HUES6 (cell line): ENCODE data around the gene MYO19.

Experiments used
- H3K27ac ChIP-seq: 2 replicates; pipeline ENCODE4 v1.7.0; 2013; ENCODE audit warnings: low read depth, mild to moderate bottlenecking, low read length, inconsistent platforms
- H3K27me3 ChIP-seq: 2 replicates; pipeline ENCODE4 v1.6.1; 2013; ENCODE audit warnings: low read length; ENCODE audit not compliant: control insufficient read depth, insufficient read depth
- H3K36me3 ChIP-seq: 2 replicates; pipeline ENCODE4 v1.6.1; 2013; ENCODE audit warnings: low read length; ENCODE audit not compliant: control insufficient read depth, insufficient read depth
- H3K4me1 ChIP-seq: 2 replicates; pipeline ENCODE4 v1.6.1; 2013; ENCODE audit warnings: low read length; ENCODE audit not compliant: control insufficient read depth, insufficient read depth
- H3K4me3 ChIP-seq: 2 replicates; pipeline ENCODE4 v1.5.1; 2013; ENCODE audit warnings: low read depth, low read length
- H3K9ac ChIP-seq: one replicate; pipeline ENCODE4 v1.6.1; 2013; ENCODE audit warnings: mild to moderate bottlenecking, low read length
- H3K9me3 ChIP-seq: 2 replicates; pipeline ENCODE4 v1.6.1; 2013; ENCODE audit warnings: low read depth, low read length; ENCODE audit not compliant: control insufficient read depth, insufficient read depth

Gene MYO19

GRCh38 chr17:36545465-36546417, 11.1 kb upstream of the MYO19 start:
- Histone ChIP-seq H3K27ac (peak overlapping the region; percentile 70), H3K36me3 (no peaks in the 10 kb centered on the region)

GRCh38 chr17:36545077-36545464, 10.4 kb upstream of the MYO19 start:
- Histone ChIP-seq H3K36me3 (no peaks in the 10 kb centered on the region), H3K4me3 (peak overlapping the region; percentile 96), H3K4me1 (peaks cover 12% of the 10 kb centered on the region; the same call in 1 of the 2 replicates), H3K9me3 (no peaks in the 10 kb centered on the region), H3K9ac (peak overlapping the region; percentile 97), H3K27me3 (no peaks in the 10 kb centered on the region), H3K27ac (peak overlapping the region; percentile 93; the same call in 1 of the 2 replicates)

More at GRCh38 chr17:36545465-36546417, 11.1 kb upstream of the MYO19 start:
- Histone ChIP-seq H3K27me3 (no peaks in the 10 kb centered on the region), H3K4me3 (peak overlapping the region; percentile 96), H3K4me1 (peaks cover 12% of the 10 kb centered on the region; the same call in 1 of the 2 replicates), H3K9ac (peak overlapping the region; percentile 95), H3K9me3 (no peaks in the 10 kb centered on the region)

- Histone ChIP-seq H3K4me3 (peak within 1 kb of the TSS; percentile 96), H3K36me3 (no peaks in the 10 kb centered on the region), H3K27ac (peak within 1 kb of the TSS; percentile 93), H3K4me1 (peaks cover 12% of the 10 kb centered on the region; the same call in 1 of the 2 replicates), H3K27me3 (no peaks in the 10 kb centered on the region), H3K9me3 (no peaks in the 10 kb centered on the region), H3K9ac (peak within 1 kb of the TSS; percentile 97)
These were observed 9.8 kb upstream of the MYO19 start, which contains the start of gene GGNBP2 for GRCh38 chr17:36544307-36545076. GGNBP2 (plus strand) TSS chr17:36544919; CDS start chr17:36545725, 806 bp downstream.

- peak overlapping the region; percentile 97 for H3K9ac ChIP-seq
- H3K4me1 ChIP-seq: peaks cover 12% of the 10 kb centered on the region; the same call in 1 of the 2 replicates
- peak overlapping the region; percentile 82 for H3K4me3 ChIP-seq
- no peaks in the 10 kb centered on the region for H3K9me3 ChIP-seq
- H3K36me3 ChIP-seq: no peaks in the 10 kb centered on the region
- peak overlapping the region; percentile 93; the same call in 1 of the 2 replicates for H3K27ac ChIP-seq
- no peaks in the 10 kb centered on the region for H3K27me3 ChIP-seq
These were observed 9.3 kb upstream of the MYO19 start for GRCh38 chr17:36544044-36544306.

GRCh38 chr17:36542755-36543154, 8.1 kb upstream of the MYO19 start:
- Histone ChIP-seq H3K9ac (no peak overlapping the region), H3K27me3 (no peaks in the 10 kb centered on the region), H3K4me1 (peaks cover 9% of the 10 kb centered on the region; the same call in 1 of the 2 replicates), H3K9me3 (no peaks in the 10 kb centered on the region), H3K4me3 (no peak overlapping the region), H3K36me3 (peaks cover 7% of the 10 kb centered on the region), H3K27ac (no peak overlapping the region)

GRCh38 chr17:36540696-36541095, 6.0 kb upstream of the MYO19 start:
- no peak overlapping the region for H3K9ac ChIP-seq
- H3K27ac ChIP-seq: no peak overlapping the region

GRCh38 chr17:36535669-36536081, 1.0 kb upstream of the MYO19 start:
- Histone ChIP-seq H3K36me3 (peaks cover 50% of the 10 kb centered on the region), H3K4me1 (0 out of 2 replicates have a peak, but pooled peaks cover 5% of the 10 kb centered on the region)

More at GRCh38 chr17:36540696-36541095, 6.0 kb upstream of the MYO19 start:
- Histone ChIP-seq H3K36me3 (peaks cover 21% of the 10 kb centered on the region), H3K27me3 (no peaks in the 10 kb centered on the region), H3K4me3 (no peak overlapping the region), H3K9me3 (no peaks in the 10 kb centered on the region), H3K4me1 (no peaks in the 10 kb centered on the region)

GRCh38 chr17:36533935-36534839, 481 bp downstream of the MYO19 start:
- Histone ChIP-seq H3K27ac (peak overlapping the region; percentile 89), H3K9ac (peak overlapping the region; percentile 98), H3K36me3 (peaks cover 65% of the 10 kb centered on the region), H3K4me3 (peak overlapping the region; percentile 86), H3K27me3 (no peaks in the 10 kb centered on the region), H3K4me1 (0 out of 2 replicates have a peak, but pooled peaks cover 5% of the 10 kb centered on the region), H3K9me3 (no peaks in the 10 kb centered on the region)

More at GRCh38 chr17:36535669-36536081, 1.0 kb upstream of the MYO19 start:
- Histone ChIP-seq H3K9me3 (no peaks in the 10 kb centered on the region), H3K27me3 (no peaks in the 10 kb centered on the region), H3K9ac (peak overlapping the region; percentile 98), H3K27ac (peak overlapping the region; percentile 89), H3K4me3 (peak overlapping the region; percentile 86)

GRCh38 chr17:36532435-36532975, 2.2 kb downstream of the MYO19 start:
- H3K27ac ChIP-seq: no peak overlapping the region
- no peaks in the 10 kb centered on the region for H3K9me3 ChIP-seq
- H3K9ac ChIP-seq: no peak overlapping the region
- peaks cover 72% of the 10 kb centered on the region for H3K36me3 ChIP-seq
- 0 out of 2 replicates have a peak, but pooled peaks cover 5% of the 10 kb centered on the region for H3K4me1 ChIP-seq
- no peaks in the 10 kb centered on the region for H3K27me3 ChIP-seq
- no peak overlapping the region for H3K4me3 ChIP-seq

GRCh38 chr17:36529121-36529520, 5.5 kb downstream of the MYO19 start:
- Histone ChIP-seq H3K4me3 (no peak overlapping the region), H3K27me3 (no peaks in the 10 kb centered on the region), H3K9me3 (no peaks in the 10 kb centered on the region), H3K27ac (no peak overlapping the region), H3K36me3 (peaks cover 93% of the 10 kb centered on the region), H3K4me1 (0 out of 2 replicates have a peak, but pooled peaks cover 5% of the 10 kb centered on the region), H3K9ac (no peak overlapping the region)
